HEK293T (cell line): ENCODE measurements around the gene AEBP2.

Experiments used
- BHLHE40 ChIP-seq: fragments of 450-650 bp; IDR thresholded peaks from 2 replicates; pipeline ENCODE4 v1.6.1; 2016; ENCODE audit warnings: mild to moderate bottlenecking, moderate library complexity, borderline replicate concordance
- CTBP1 ChIP-seq: fragments of 450-650 bp; IDR thresholded peaks from 2 replicates; pipeline ENCODE4 v1.6.1; 2016; ENCODE audit warnings: borderline replicate concordance
- ELF4 ChIP-seq: fragments of 450-650 bp; IDR thresholded peaks from 2 replicates; pipeline ENCODE4 v1.6.1; 2017; ENCODE audit warnings: antibody characterized with exemption
- FOXM1 ChIP-seq: fragments of 450-650 bp; IDR thresholded peaks from 2 replicates; pipeline ENCODE4 v1.6.1; 2017; ENCODE audit warnings: mild to moderate bottlenecking, borderline replicate concordance
- HDGF ChIP-seq: fragments of 450-650 bp; IDR thresholded peaks from 2 replicates; pipeline ENCODE4 v1.6.1; 2017; ENCODE audit warnings: antibody characterized with exemption, borderline replicate concordance
- LEF1 ChIP-seq: fragments of 450-650 bp; IDR thresholded peaks from 2 replicates; pipeline ENCODE4 v1.6.1; 2017; ENCODE audit warnings: mild to moderate bottlenecking, borderline replicate concordance
- NFRKB ChIP-seq: fragments of 450-650 bp; IDR thresholded peaks from 2 replicates; pipeline ENCODE4 v1.6.1; 2016; ENCODE audit warnings: mild to moderate bottlenecking, moderate library complexity
- PKNOX1 ChIP-seq: fragments of 450-650 bp; IDR thresholded peaks from 2 replicates; pipeline ENCODE4 v1.6.1; 2016
- SUZ12 ChIP-seq: fragments of 450-650 bp; IDR thresholded peaks from 2 replicates; pipeline ENCODE4 v1.6.1; 2016; ENCODE audit warnings: mild to moderate bottlenecking
- ZNF384 ChIP-seq: fragments of 450-650 bp; IDR thresholded peaks from 2 replicates; pipeline ENCODE4 v1.6.1; 2016

GRCh38 chr12:19520646-19521415 lies 81.5 kb downstream of the AEBP2 start:
- TF ChIP-seq FOXM1 (no peak), BHLHE40 (no peak), ZNF384 (no peak), LEF1 (no peak), CTBP1 (no peak), NFRKB (no peak), ELF4 (no peak), SUZ12 (no peak), HDGF (no peak), PKNOX1 (no peak)
